Lung (tissue), 12 donors: ENCODE data around the gene SLC12A8. TPM values are rescaled to one million over a fixed set of nuclear protein-coding genes. Genes with fewer than 3 reads are reported as not detected.

Source experiments
- ATAC-seq: fragments of 200-7000 bp; cut with Tn5 transposase; one replicate; pipeline ENCODE4 v1.9.1; 2020; ENCODE audit warnings: moderate number of reproducible peaks; ENCODE audit not compliant: insufficient read depth, low FRiP score
- DNase-seq, 3 donors: peaks; one replicate each; pipeline ENCODE4 v3.0.0-alpha.2; 2013 to 2017
- H3K27ac ChIP-seq, 2 donors: one replicate each; pipeline ENCODE4 v1.5.1; 2013; ENCODE audit warnings: mild to moderate bottlenecking in 2 of 2, moderate library complexity in 2 of 2, control low read depth in 1 of 2, inconsistent platforms in 1 of 2, low read depth in 1 of 2, low read length in 1 of 2
- H3K27me3 ChIP-seq, 3 donors: one replicate each; pipeline ENCODE4 v1.5.1; 2013; ENCODE audit warnings: low read length in 2 of 3; ENCODE audit not compliant: control insufficient read depth in 3 of 3, insufficient read depth in 3 of 3
- H3K36me3 ChIP-seq, 4 donors: one replicate each; pipeline ENCODE4 v1.5.1; 2013; ENCODE audit warnings: low read length in 4 of 4, mild to moderate bottlenecking in 1 of 4, moderate library complexity in 1 of 4; ENCODE audit not compliant: control insufficient read depth in 4 of 4, insufficient read depth in 4 of 4
- H3K4me1 ChIP-seq, 5 donors: one replicate each; pipeline ENCODE4 v1.5.1; 2013; ENCODE audit warnings: low read length in 5 of 5, mild to moderate bottlenecking in 2 of 5, moderate library complexity in 1 of 5; ENCODE audit not compliant: control insufficient read depth in 5 of 5, insufficient read depth in 5 of 5
- H3K4me3 ChIP-seq: one replicate; pipeline ENCODE4 v1.5.1; 2013; ENCODE audit warnings: mild to moderate bottlenecking, control low read depth, moderate library complexity
- H3K9ac ChIP-seq, 2 donors: one replicate each; pipeline ENCODE4 v1.5.1; 2013; ENCODE audit warnings: low read length in 2 of 2, control low read depth in 1 of 2; ENCODE audit not compliant: insufficient read depth in 1 of 2
- H3K9me3 ChIP-seq, 4 donors: one replicate each; pipeline ENCODE4 v1.5.1; 2013; ENCODE audit warnings: low read length in 3 of 4, mild to moderate bottlenecking in 1 of 4, moderate library complexity in 1 of 4; ENCODE audit not compliant: control insufficient read depth in 4 of 4, insufficient read depth in 3 of 4
- CTCF ChIP-seq: IDR thresholded peaks from 2 replicates; pipeline ENCODE4 v1.5.1; 2012; ENCODE audit warnings: mild to moderate bottlenecking; ENCODE audit errors: control extremely low read depth, extremely low read depth
- WGBS, 2 donors: extraction: QIAGEN DNeasy Blood & Tissue Kit; methylation state at CpG; one replicate each; pipeline ENCODE4 v1.1.7; 2013; 5-methylcytosine and 5-hydroxymethylcytosine counted together
- polyA plus RNA-seq, 2 donors: library from polyadenylated mRNA; stranded (reverse); fragments of 200-250 nt; gene quantifications; one replicate each; pipeline ENCODE4 v1.2.1, GENCODE V29; 2013
- total RNA-seq, 2 donors: library from RNA; depleted of rRNA in 1 of 2; stranded (reverse); fragments of >200 nt in 1 of 2; gene quantifications; one replicate each; pipeline ENCODE4 v1.2.1, GENCODE V29; 2014 to 2021
- donor health status: control.
- donor health status: control.
- donor health status: Bipolar disorder and iron deficiency.
- donor health status: healthy.
- donor health status: DM: yes; HTN: yes; CAD: no.

The SLC12A8 gene
- total and polyA plus RNA-seq, 4 donors, result 3.1 to 9.8 (median 5.8) TPM

- peak; percentile 27 for TF ChIP-seq CTCF
- DNase-seq (peak; percentile 53 to 78 (median 66)), ATAC-seq (peak; percentile 69)
- Histone ChIP-seq H3K27me3 (no peaks in the 10 kb centered on the region), H3K4me3 (peak overlapping the region; percentile 3), H3K4me1 (peaks cover 0 to 28% (median 20%) of the 10 kb centered on the region in 5 donors), H3K36me3 (no peaks in the 10 kb centered on the region), H3K9me3 (peaks cover 0 to 4% (median 0%) of the 10 kb centered on the region in 4 donors), H3K27ac (peak overlapping the region; percentile 4 to 52), H3K9ac (peak overlapping the region in 1 of 2 donors; percentile 11)
- 2 to 4% methylated on average over 55 to 61 of the region's 61 CpGs for WGBS, 2 donors
Observed at GRCh38 chr3:125141596-125142419, 70.7 kb downstream of the SLC12A8 start.

DNA sequence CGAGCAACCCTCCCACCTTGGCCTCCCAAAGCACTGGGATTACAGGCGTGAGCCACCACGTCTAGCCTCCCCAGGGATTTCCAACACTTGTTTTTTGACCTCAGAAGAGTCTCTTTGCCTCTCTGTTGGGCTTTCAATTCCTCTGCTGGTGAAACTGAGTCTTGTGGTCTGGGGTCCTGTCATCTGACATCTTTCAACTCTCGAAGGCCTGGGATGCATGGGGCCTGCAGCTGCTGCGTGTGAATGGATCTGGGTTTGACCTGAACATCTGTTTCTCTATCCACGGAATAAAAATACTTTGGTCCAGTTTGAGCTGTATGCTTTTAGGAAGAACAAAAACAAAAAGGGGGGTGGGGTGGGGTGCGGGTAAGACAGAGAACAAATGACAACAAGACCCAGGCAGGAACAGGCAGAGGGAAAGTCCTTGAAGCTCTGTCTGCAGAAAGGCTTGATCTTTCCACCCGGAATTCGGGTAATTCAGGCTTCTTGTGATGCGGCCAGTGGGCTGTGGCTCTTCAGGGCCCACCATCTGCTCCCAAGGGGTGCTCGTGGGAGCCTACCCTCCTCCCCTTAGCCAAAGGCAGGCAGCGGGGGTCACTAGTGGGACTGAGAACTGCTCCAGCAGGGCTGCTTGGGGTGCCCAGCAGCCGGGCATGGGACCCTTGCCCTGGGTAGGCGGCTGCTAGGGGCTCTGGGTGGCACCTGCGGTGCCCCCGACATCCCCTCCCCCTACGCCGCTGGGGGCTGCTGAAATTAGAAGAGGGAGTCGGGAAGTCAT, 71.5 kb downstream of the SLC12A8 start:
- no peak for ATAC-seq
- Histone ChIP-seq H3K4me3 (peak overlapping the region; percentile 3), H3K4me1 (peaks cover 0 to 29% (median 20%) of the 10 kb centered on the region in 5 donors), H3K9ac (no peak overlapping the region), H3K9me3 (no peaks in the 10 kb centered on the region), H3K27ac (peak overlapping the region in 1 of 2 donors; percentile 52), H3K36me3 (no peaks in the 10 kb centered on the region), H3K27me3 (no peaks in the 10 kb centered on the region)
- no peak for DNase-seq
- TF ChIP-seq CTCF, result no peak
- WGBS, 2 donors, result 49% methylated on average over 19 of the region's 19 CpGs

GRCh38 chr3:125140011-125140817, 72.3 kb downstream of the SLC12A8 start:
- Histone ChIP-seq H3K4me3 (no peak overlapping the region), H3K36me3 (no peaks in the 10 kb centered on the region), H3K27me3 (no peaks in the 10 kb centered on the region), H3K9me3 (no peaks in the 10 kb centered on the region), H3K9ac (no peak overlapping the region), H3K4me1 (peaks cover 0 to 29% (median 20%) of the 10 kb centered on the region in 5 donors), H3K27ac (peak overlapping the region; percentile 46 to 55)
- no peak for ATAC-seq
- TF ChIP-seq CTCF, result no peak
- 90 to 92% methylated on average over 12 of the region's 12 CpGs for WGBS, 2 donors
- DNase-seq, result no peak
